Lower leg skin (tissue), 3 donors: ENCODE measurements around the gene SLC8A1.

Source experiments
- CTCF ChIP-seq, 3 donors: fragments of 450-650 bp; IDR thresholded peaks; one replicate each; pipeline ENCODE4 v1.5.1; 2016; ENCODE audit warnings: antibody characterized with exemption in 3 of 3, mild to moderate bottlenecking in 3 of 3, moderate library complexity in 2 of 3
- POLR2A ChIP-seq, 2 donors: fragments of 450-650 bp; IDR thresholded peaks; one replicate each; pipeline ENCODE4 v1.6.1; 2016 to 2017; ENCODE audit warnings: antibody characterized with exemption in 2 of 2, mild to moderate bottlenecking in 1 of 2, moderate library complexity in 1 of 2

- TF ChIP-seq POLR2A (IDR thresholded peaks at IDR 0.05) (no peak), CTCF (IDR thresholded peaks at IDR 0.05) (no peak)
Measured at GRCh38 chr2:40259900-40260299, 192.0 kb downstream of the SLC8A1 start.
